Astrocyte (in vitro differentiated cells and primary cell): Measurements from ENCODE around the gene GRID2. TPM values are rescaled to one million over a fixed set of nuclear protein-coding genes. Genes with fewer than 3 reads are reported as not detected.

Experiments used
- DNase-seq: peaks from one replicate; pipeline ENCODE4 v3.0.0-alpha.2; 2010; ENCODE audit warnings: low read depth
- FAIRE-seq: peaks from 2 replicates; lab custom pipeline; 2011; peaks lifted over from hg19 to GRCh38; lab: Jason Lieb, UNC
- H2AFZ ChIP-seq: 2 replicates; pipeline ENCODE4 v1.6.0; 2012; ENCODE audit warnings: low read depth, low read length, inconsistent platforms
- H3K27ac ChIP-seq: 2 replicates; pipeline ENCODE4 v1.5.1; 2011; ENCODE audit warnings: low read depth, low read length, inconsistent platforms
- H3K27me3 ChIP-seq: 2 replicates; pipeline ENCODE4 v1.6.0; 2011; ENCODE audit warnings: low read length, inconsistent platforms; ENCODE audit not compliant: insufficient read depth
- H3K36me3 ChIP-seq: 2 replicates; pipeline ENCODE4 v1.5.1; 2011; ENCODE audit warnings: low read length, inconsistent platforms; ENCODE audit not compliant: insufficient read depth
- H3K4me1 ChIP-seq: 2 replicates; pipeline ENCODE4 v1.5.1; 2011; ENCODE audit warnings: low read length, inconsistent platforms; ENCODE audit not compliant: insufficient read depth
- H3K4me2 ChIP-seq: 2 replicates; pipeline ENCODE4 v1.6.0; 2012; ENCODE audit warnings: low read length, inconsistent platforms
- H3K4me3 ChIP-seq: 2 replicates; pipeline ENCODE4 v1.5.1; 2011; ENCODE audit warnings: low read depth, mild to moderate bottlenecking, low read length, inconsistent platforms; ENCODE audit not compliant: insufficient read depth
- H3K79me2 ChIP-seq: 2 replicates; pipeline ENCODE4 v1.6.0; 2012; ENCODE audit warnings: mild to moderate bottlenecking, low read length, inconsistent platforms; ENCODE audit not compliant: insufficient read depth
- H3K9ac ChIP-seq: 2 replicates; pipeline ENCODE4 v1.6.0; 2012; ENCODE audit warnings: mild to moderate bottlenecking, low read length, inconsistent platforms
- H3K9me3 ChIP-seq: 2 replicates; pipeline ENCODE4 v1.5.1; 2012; ENCODE audit warnings: low read depth, mild to moderate bottlenecking, low read length, inconsistent platforms; ENCODE audit not compliant: insufficient read depth
- H4K20me1 ChIP-seq: 2 replicates; pipeline ENCODE4 v1.6.0; 2012; ENCODE audit warnings: low read length, inconsistent platforms; ENCODE audit not compliant: insufficient read depth
- H3K27ac Mint-ChIP-seq: one replicate; pipeline ENCODE4 v1.8.0; 2021; ENCODE audit warnings: mild to moderate bottlenecking, mixed read lengths; ENCODE audit not compliant: unreplicated experiment
- H3K27me3 Mint-ChIP-seq: one replicate; pipeline ENCODE4 v1.8.0; 2021; ENCODE audit warnings: low read depth, mixed read lengths; ENCODE audit not compliant: unreplicated experiment
- H3K36me3 Mint-ChIP-seq: one replicate; pipeline ENCODE4 v1.8.0; 2021; ENCODE audit warnings: low read depth, mixed read lengths; ENCODE audit not compliant: unreplicated experiment
- H3K4me1 Mint-ChIP-seq: one replicate; pipeline ENCODE4 v1.8.0; 2021; ENCODE audit warnings: low read depth, mixed read lengths; ENCODE audit not compliant: unreplicated experiment
- H3K4me3 Mint-ChIP-seq: one replicate; pipeline ENCODE4 v1.8.0; 2021; ENCODE audit warnings: mild to moderate bottlenecking, moderate library complexity, mixed read lengths; ENCODE audit not compliant: unreplicated experiment
- H3K9me3 Mint-ChIP-seq: one replicate; pipeline ENCODE4 v1.8.0; 2021; ENCODE audit warnings: mild to moderate bottlenecking, mixed read lengths; ENCODE audit not compliant: unreplicated experiment
- CTCF ChIP-seq: IDR thresholded peaks from 2 replicates; pipeline ENCODE4 v1.5.1; 2011; ENCODE audit warnings: low read depth, mild to moderate bottlenecking, inconsistent platforms, low read length, moderate library complexity; ENCODE audit not compliant: insufficient read depth
- EZH2 ChIP-seq: IDR thresholded peaks from 2 replicates; pipeline ENCODE4 v1.6.1; 2012; ENCODE audit warnings: mild to moderate bottlenecking, low read length, inconsistent platforms; ENCODE audit not compliant: insufficient read depth
- total RNA-seq: library from RNA; stranded (reverse); gene quantifications from 2 replicates; pipeline ENCODE4 v1.2.1, GENCODE V29; 2021

Gene GRID2
- total RNA-seq, 1 donor from 2014 or later, result 0.14 TPM

- H3K9me3 ChIP-seq, result no peaks in the 10 kb centered on the region
- Mint-ChIP-seq H3K36me3 (no peaks in the 10 kb centered on the region), H3K9me3 (no peaks in the 10 kb centered on the region), H3K4me1 (peaks cover 6% of the 10 kb centered on the region), H3K27ac (no peak overlapping the region), H3K27me3 (no peaks in the 10 kb centered on the region), H3K4me3 (no peak overlapping the region)
- H3K9ac ChIP-seq, result no peak overlapping the region
- no peak overlapping the region for H3K27ac ChIP-seq
- TF ChIP-seq EZH2, result no peak
- no peak for TF ChIP-seq CTCF
- no peaks in the 10 kb centered on the region for H4K20me1 ChIP-seq
- H2AFZ ChIP-seq, result no peak overlapping the region
- DNase-seq (no peak), FAIRE-seq (no peak)
- H3K4me1 ChIP-seq, result no peaks in the 10 kb centered on the region
- H3K4me3 ChIP-seq, result no peak overlapping the region
- no peaks in the 10 kb centered on the region for H3K36me3 ChIP-seq
- no peak overlapping the region for H3K4me2 ChIP-seq
- H3K79me2 ChIP-seq, result no peaks in the 10 kb centered on the region
- H3K27me3 ChIP-seq, result no peaks in the 10 kb centered on the region
Observed at GRCh38 chr4:93779228-93779627, 1475.5 kb downstream of the GRID2 start.

- H4K20me1 ChIP-seq, result no peaks in the 10 kb centered on the region
- no peaks in the 10 kb centered on the region for H3K27me3 ChIP-seq
- H3K4me1 ChIP-seq, result no peaks in the 10 kb centered on the region
- H3K9me3 ChIP-seq, result no peaks in the 10 kb centered on the region
- H3K4me2 ChIP-seq, result no peak overlapping the region
- H3K36me3 Mint-ChIP-seq, result no peaks in the 10 kb centered on the region
- no peaks in the 10 kb centered on the region for H3K9me3 Mint-ChIP-seq
- no peak overlapping the region for H3K27ac Mint-ChIP-seq
- no peak for FAIRE-seq
- no peaks in the 10 kb centered on the region for H3K27me3 Mint-ChIP-seq
- no peaks in the 10 kb centered on the region for H3K36me3 ChIP-seq
- no peaks in the 10 kb centered on the region for H3K79me2 ChIP-seq
- no peak overlapping the region for H3K27ac ChIP-seq
- no peak overlapping the region for H3K4me3 Mint-ChIP-seq
- no peak overlapping the region for H3K9ac ChIP-seq
- DNase-seq, result no peak
- no peak for TF ChIP-seq CTCF
- TF ChIP-seq EZH2, result no peak
- no peak overlapping the region for H2AFZ ChIP-seq
- peaks cover 6% of the 10 kb centered on the region for H3K4me1 Mint-ChIP-seq
- no peak overlapping the region for H3K4me3 ChIP-seq
Observed at GRCh38 chr4:93780080-93780479, 1476.3 kb downstream of the GRID2 start.

GRCh38 chr4:93781198-93781597 lies 1477.4 kb downstream of the GRID2 start:
- no peaks in the 10 kb centered on the region for H3K9me3 Mint-ChIP-seq
- Histone ChIP-seq H3K27me3 (no peaks in the 10 kb centered on the region), H3K9me3 (no peaks in the 10 kb centered on the region), H3K4me1 (no peaks in the 10 kb centered on the region), H3K4me3 (no peak overlapping the region), H3K36me3 (no peaks in the 10 kb centered on the region), H3K79me2 (no peaks in the 10 kb centered on the region), H4K20me1 (no peaks in the 10 kb centered on the region), H2AFZ (no peak overlapping the region), H3K4me2 (no peak overlapping the region), H3K27ac (no peak overlapping the region), H3K9ac (no peak overlapping the region)
- TF ChIP-seq EZH2 (no peak), CTCF (no peak)
- FAIRE-seq (no peak), DNase-seq (no peak)
- no peak overlapping the region for H3K27ac Mint-ChIP-seq
- peaks cover 6% of the 10 kb centered on the region for H3K4me1 Mint-ChIP-seq
- H3K27me3 Mint-ChIP-seq, result no peaks in the 10 kb centered on the region
- no peak overlapping the region for H3K4me3 Mint-ChIP-seq
- no peaks in the 10 kb centered on the region for H3K36me3 Mint-ChIP-seq
